DMS153 (cell line): ENCODE data around the gene PNPLA3.

Experiments used
- DNase-seq: peaks from one replicate; lab custom pipeline; 2025; lab: John Stamatoyannopoulos, UW

The PNPLA3 gene

GRCh38 chr22:43924877-43925276 is 1.3 kb downstream of the PNPLA3 start:
- DNase-seq: no peak

- DNase-seq: no peak
Observed at GRCh38 chr22:43925433-43926348, 2.1 kb downstream of the PNPLA3 start.

DNA sequence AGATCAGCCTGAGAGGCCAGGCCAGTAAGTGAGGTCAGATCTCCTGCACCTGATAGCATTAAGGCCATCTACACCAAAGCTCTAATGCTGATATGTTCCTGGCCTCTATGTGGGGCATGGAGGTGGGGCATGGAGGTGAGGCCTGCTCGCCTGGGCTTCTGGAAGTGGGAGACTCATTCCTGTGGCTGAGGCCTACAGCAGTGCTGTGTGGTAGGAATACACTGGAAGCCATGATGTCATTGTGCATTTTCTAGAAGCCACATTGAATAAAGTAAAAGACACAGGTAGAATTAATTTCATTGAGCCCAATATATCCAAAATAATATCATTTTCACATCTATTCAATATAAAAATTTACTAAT is 2.7 kb downstream of the PNPLA3 start:
- DNase-seq: no peak

- no peak for DNase-seq
Observed at GRCh38 chr22:43928468-43928867, 4.9 kb downstream of the PNPLA3 start.

DNA sequence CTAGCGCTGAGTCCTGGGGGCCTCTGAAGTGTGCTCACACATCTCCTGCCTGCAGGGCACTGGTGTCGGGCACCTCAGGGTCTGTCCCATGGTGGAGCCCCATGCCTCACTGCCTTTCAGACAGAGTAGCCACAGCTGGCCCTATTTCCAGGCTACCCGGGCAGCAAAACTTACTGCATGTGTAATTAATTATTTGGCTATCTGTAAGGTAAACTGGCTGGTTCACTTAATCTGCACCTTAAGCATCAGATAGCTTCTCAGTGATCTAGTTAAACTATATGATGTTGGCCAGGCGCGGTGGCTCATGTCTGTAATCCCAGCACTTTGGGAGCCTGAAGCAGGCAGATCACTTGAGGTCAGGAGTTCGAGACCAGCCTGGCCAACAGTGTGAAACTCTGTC is 5.3 kb downstream of the PNPLA3 start:
- DNase-seq: no peak

GRCh38 chr22:43931771-43932170 is 8.2 kb downstream of the PNPLA3 start:
- no peak for DNase-seq

- DNase-seq: no peak
Observed at GRCh38 chr22:43941449-43941848, 17.8 kb downstream of the PNPLA3 start.

GRCh38 chr22:43944670-43945430 is 21.2 kb downstream of the PNPLA3 start:
- no peak for DNase-seq

- peak; percentile 49 for DNase-seq
Observed at GRCh38 chr22:43945632-43946383, 22.2 kb downstream of the PNPLA3 start.

GRCh38 chr22:43946384-43946667 is 22.7 kb downstream of the PNPLA3 start:
- DNase-seq: no peak

GRCh38 chr22:43948836-43949406 is 25.3 kb downstream of the PNPLA3 start:
- DNase-seq: no peak

- no peak for DNase-seq
Observed at GRCh38 chr22:43951391-43951790, 27.8 kb downstream of the PNPLA3 start.

- DNase-seq: no peak
Observed at GRCh38 chr22:43951966-43952365, 28.4 kb downstream of the PNPLA3 start.

DNA sequence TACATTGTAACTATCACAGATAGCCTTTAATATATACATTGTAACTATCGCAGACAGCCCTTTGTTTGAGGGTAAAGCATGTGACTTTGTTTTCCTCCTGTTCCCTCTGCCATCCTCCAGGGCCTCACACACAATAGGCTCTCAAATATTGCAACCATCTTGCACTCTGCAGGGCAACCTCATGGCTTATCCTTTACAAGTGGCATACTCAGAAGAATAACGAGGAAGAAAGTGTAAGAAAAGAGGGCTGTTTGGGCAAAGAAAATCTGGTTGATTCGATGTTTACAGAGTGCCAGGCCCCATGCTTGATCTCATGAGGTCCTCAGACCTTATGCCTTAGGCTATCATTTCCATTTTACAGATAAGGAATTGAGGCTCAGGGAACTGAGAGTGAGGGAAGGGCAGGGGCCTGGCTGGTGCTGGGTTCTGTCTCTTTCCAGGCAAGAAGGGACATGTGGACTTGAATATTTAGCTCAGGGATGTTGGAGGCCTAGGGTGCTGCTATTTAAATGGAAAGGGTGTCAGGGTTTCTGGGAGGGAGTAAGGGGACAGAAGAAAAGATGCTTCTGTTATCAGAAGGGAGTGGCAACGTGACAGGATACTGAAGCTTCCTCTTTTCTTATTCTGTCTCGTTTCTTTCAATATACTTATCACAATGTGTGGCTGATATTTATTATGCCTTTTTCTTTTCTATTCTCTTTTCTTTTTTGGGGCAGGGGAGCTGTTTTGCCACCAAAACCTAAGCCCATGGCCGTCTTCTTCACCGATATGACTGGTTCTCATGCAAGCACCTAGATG is 30.6 kb downstream of the PNPLA3 start:
- no peak for DNase-seq

GRCh38 chr22:43955040-43955882 is 31.7 kb downstream of the PNPLA3 start, which contains the start of gene SAMM50:
TSS of gene SAMM50 (plus strand) at chr22:43955442. CDS start at chr22:43955578, 136 bp downstream.
- peak; percentile 86 for DNase-seq

GRCh38 chr22:43955883-43956782 is 32.5 kb downstream of the PNPLA3 start:
- no peak for DNase-seq

- DNase-seq: no peak
Observed at GRCh38 chr22:43956805-43957463, 33.3 kb downstream of the PNPLA3 start.

DNA sequence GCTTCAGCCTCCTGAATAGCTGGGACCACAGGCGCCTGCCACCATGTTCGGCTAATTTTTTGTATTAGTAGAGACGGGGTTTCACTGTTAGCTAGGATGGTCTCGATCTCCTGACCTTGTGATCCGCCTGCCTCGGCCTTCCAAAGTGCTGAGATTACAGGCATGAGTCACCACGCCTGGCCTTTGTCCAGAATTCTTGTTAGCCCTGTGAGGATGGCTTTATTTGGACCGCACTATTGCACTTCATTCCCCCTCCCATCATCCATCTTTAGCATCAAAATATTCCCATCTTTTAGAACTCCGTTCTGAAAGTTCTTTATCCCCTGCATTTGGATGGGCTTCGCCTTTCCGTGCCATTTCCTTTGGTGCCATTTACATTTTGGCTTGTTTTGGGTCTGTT is 34.3 kb downstream of the PNPLA3 start:
- DNase-seq: no peak

DNA sequence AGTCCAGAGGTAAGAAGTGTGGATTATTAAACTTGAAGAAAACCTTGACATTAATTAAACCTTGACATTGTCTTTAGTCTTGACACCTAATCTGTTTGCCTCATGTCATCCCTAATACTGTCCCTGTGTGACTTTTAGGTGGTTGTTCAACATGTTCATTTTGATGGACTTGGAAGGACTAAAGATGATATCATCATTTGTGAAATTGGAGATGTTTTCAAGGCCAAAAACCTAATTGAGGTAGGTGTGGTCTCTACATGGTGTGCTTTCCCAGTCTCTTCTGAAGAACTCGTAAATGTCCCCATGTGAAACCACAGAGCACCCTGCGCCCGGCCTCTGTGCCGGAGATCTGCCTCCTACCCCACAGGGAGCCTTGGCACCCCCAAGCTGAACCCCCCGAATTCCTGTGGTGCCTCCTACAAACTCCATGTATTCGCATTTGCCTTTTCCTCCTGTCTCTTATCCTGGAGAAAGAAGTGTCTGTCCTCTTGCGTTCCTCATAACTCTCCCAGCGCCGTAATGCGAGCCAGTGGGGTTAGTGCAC is 40.8 kb downstream of the PNPLA3 start:
- no peak for DNase-seq
